HG02763 (cell line): ENCODE results near the gene PARN.

Experiments used
- ATAC-seq: cut with Tn5 transposase; IDR thresholded peaks from one replicate; pipeline ENCODE4 v1.9.1; 2021; ENCODE audit warnings: mild to moderate bottlenecking, moderate library complexity; ENCODE audit not compliant: unreplicated experiment

The PARN gene

GRCh38 chr16:14501331-14502255 lies 128.5 kb downstream of the PARN start:
- ATAC-seq = no peak

- no peak for ATAC-seq
These were observed 129.3 kb downstream of the PARN start for GRCh38 chr16:14500791-14501190.

- no peak for ATAC-seq
These were observed 130.9 kb downstream of the PARN start for GRCh38 chr16:14499110-14499509.

GRCh38 chr16:14497245-14498082 lies 132.6 kb downstream of the PARN start:
- no peak for ATAC-seq

- no peak for ATAC-seq
These were observed 133.3 kb downstream of the PARN start for GRCh38 chr16:14496786-14497185.

- ATAC-seq = no peak
These were observed 133.9 kb downstream of the PARN start for GRCh38 chr16:14496047-14496770.

- ATAC-seq = no peak
These were observed 134.6 kb downstream of the PARN start for GRCh38 chr16:14495213-14496046.

- no peak for ATAC-seq
These were observed 135.6 kb downstream of the PARN start for GRCh38 chr16:14494396-14494966.

- no peak for ATAC-seq
These were observed 136.3 kb downstream of the PARN start for GRCh38 chr16:14493791-14494190.

- no peak for ATAC-seq
These were observed 137.4 kb downstream of the PARN start for GRCh38 chr16:14492614-14493013.

GRCh38 chr16:14491861-14492529 lies 138.1 kb downstream of the PARN start:
- ATAC-seq = no peak

GRCh38 chr16:14490235-14490634 lies 139.8 kb downstream of the PARN start:
- no peak for ATAC-seq

GRCh38 chr16:14489460-14489859 lies 140.6 kb downstream of the PARN start:
- ATAC-seq = no peak

GRCh38 chr16:14487579-14487978 lies 142.5 kb downstream of the PARN start:
- ATAC-seq = no peak

- ATAC-seq = no peak
These were observed 143.3 kb downstream of the PARN start for GRCh38 chr16:14486520-14487303.

- ATAC-seq = no peak
These were observed 144.1 kb downstream of the PARN start for GRCh38 chr16:14485811-14486519.

- ATAC-seq = no peak
These were observed 144.9 kb downstream of the PARN start for GRCh38 chr16:14485121-14485551.

- ATAC-seq = no peak
These were observed 146.2 kb downstream of the PARN start for GRCh38 chr16:14483819-14484385.
